NCI-H226 (cell line): ENCODE measurements around the gene PBX1.

Experiments used
- DNase-seq: peaks from one replicate; pipeline ENCODE4 v3.0.0-alpha.2; 2015

PBX1 gene

GRCh38 chr1:164886101-164886500 is 327.1 kb downstream of the PBX1 start:
- DNase-seq = no peak

- no peak for DNase-seq
These were observed 332.6 kb downstream of the PBX1 start for GRCh38 chr1:164891615-164892014.

GRCh38 chr1:164895026-164895912 is 336.3 kb downstream of the PBX1 start:
- no peak for DNase-seq

GRCh38 chr1:164901031-164901430 is 342.0 kb downstream of the PBX1 start:
- DNase-seq = no peak
